Transverse colon (tissue), 3 donors: Measurements from ENCODE around the gene CSDE1.

Source experiments
- POLR2A ChIP-seq: fragments of 450-650 bp; IDR thresholded peaks from one replicate; pipeline ENCODE4 v1.6.1; 2016; ENCODE audit warnings: antibody characterized with exemption, mild to moderate bottlenecking, moderate library complexity
- POLR2AphosphoS5 ChIP-seq, 3 donors: sonication (generic); formaldehyde crosslinking; IDR thresholded peaks; one replicate each; pipeline ENCODE4 v1.6.1; 2016; ENCODE audit warnings: antibody characterized with exemption in 3 of 3

DNA sequence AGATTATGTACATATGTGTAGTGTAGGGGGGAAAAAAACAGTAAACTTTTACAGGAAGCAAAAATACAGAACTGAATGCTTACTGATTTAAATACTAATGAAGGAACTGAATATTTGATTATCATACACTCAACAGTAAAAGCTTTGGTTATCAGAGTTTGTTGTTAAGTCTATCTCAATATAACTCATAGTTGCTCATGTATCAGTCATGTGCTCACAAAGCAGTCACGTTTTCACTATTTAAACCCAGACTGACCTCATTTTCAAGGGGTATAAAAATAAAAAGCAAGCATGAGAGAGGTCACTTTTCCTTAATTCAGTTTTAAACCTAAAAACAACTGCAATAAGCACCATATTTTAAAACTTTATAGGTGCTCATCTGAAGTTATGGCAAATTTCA is 34.3 kb downstream of the CSDE1 start:
- TF ChIP-seq POLR2AphosphoS5 (IDR thresholded peaks at IDR 0.05), result no peak
- TF ChIP-seq POLR2A, result no peak
